ENCODE results near the gene NOD1. TPM values are rescaled to one million over a fixed set of nuclear protein-coding genes. Genes with fewer than 3 reads are reported as not detected.

NOD1 gene
- total and polyA plus RNA-seq, 2 of the 13 experiments (the other 11 are each of a cell fraction or from before 2014, with no cell fraction given) = 1.7 to 2.9 TPM

- TF ChIP-seq ZNF318 (CRISPR knock-in tag; IDR thresholded peaks at IDR 0.05) (no peak), PCBP1 (IDR thresholded peaks at IDR 0.05; ENCODE audit: borderline replicate concordance, low read depth, low read length) (no peak), MLLT10 (CRISPR knock-in tag; IDR thresholded peaks at IDR 0.05) (no peak), ZBTB49 (CRISPR knock-in tag; IDR thresholded peaks at IDR 0.05; ENCODE audit: borderline replicate concordance) (no peak), MEIS1 (CRISPR knock-in tag; IDR thresholded peaks at IDR 0.05; ENCODE audit: borderline replicate concordance) (no peak), ZNF713 (CRISPR knock-in tag; IDR thresholded peaks at IDR 0.05) (no peak)
Measured at GRCh38 chr7:30406664-30407425, 71.7 kb downstream of the NOD1 start (continued).

Data from HepG2 (cell line).